Measurements from ENCODE around the gene OSBP2. TPM values are rescaled to one million over a fixed set of nuclear protein-coding genes. Genes with fewer than 3 reads are reported as not detected.

The OSBP2 gene
- total RNA-seq, 4 donors from 2014 or later: 0.35 to 3.5 (median 1.8) TPM

DNA sequence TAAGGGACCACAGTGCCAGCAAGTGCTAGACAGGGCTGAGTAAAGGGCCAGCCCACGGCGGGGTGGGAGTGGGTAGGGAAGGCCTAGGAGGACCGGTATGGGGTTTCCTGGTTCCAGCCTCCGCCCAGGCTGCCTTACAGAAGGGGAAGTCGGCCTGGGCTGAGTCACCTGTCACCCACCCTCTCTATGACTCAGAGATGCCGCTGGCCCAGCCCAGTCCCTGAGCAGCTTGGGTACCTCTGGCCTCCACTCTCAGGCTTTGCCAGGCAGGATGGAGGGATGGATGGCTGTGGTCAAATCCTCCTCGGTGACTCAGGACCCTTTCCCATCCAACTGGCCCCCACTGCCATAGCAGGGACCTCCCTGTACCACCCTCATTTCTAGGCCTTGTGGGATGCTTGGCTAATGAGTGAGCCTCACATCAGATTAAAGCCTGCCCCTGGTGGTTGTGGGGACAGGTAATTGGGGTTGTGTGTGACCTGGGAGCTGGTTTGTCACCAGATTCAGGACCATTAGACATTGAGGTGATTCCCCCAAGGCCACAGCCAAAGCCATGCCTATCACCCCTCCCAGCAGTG is 45.2 kb upstream of the OSBP2 start:
- H3K4me3 ChIP-seq: no peak overlapping the region
- H3K36me3 ChIP-seq: peaks cover 0 to 24% of the 10 kb centered on the region in 2 donors
- WGBS, 2 donors (ENCODE audit: low coverage in 1 of 2): 51% methylated on average over 3 of the region's 7 CpGs; no CpG with 5 or more reads in 1 of the 2 donors
- peak; percentile 82 for ATAC-seq
- H3K4me1 ChIP-seq: peaks cover 0 to 11% (median 0%) of the 10 kb centered on the region in 3 donors
- TF ChIP-seq EP300 (IDR thresholded peaks at IDR 0.05): no peak
- no peak for TF ChIP-seq POLR2AphosphoS5 (IDR thresholded peaks at IDR 0.05)
- no peak for TF ChIP-seq POLR2A (IDR thresholded peaks at IDR 0.05)
- TF ChIP-seq, protein P1, sequence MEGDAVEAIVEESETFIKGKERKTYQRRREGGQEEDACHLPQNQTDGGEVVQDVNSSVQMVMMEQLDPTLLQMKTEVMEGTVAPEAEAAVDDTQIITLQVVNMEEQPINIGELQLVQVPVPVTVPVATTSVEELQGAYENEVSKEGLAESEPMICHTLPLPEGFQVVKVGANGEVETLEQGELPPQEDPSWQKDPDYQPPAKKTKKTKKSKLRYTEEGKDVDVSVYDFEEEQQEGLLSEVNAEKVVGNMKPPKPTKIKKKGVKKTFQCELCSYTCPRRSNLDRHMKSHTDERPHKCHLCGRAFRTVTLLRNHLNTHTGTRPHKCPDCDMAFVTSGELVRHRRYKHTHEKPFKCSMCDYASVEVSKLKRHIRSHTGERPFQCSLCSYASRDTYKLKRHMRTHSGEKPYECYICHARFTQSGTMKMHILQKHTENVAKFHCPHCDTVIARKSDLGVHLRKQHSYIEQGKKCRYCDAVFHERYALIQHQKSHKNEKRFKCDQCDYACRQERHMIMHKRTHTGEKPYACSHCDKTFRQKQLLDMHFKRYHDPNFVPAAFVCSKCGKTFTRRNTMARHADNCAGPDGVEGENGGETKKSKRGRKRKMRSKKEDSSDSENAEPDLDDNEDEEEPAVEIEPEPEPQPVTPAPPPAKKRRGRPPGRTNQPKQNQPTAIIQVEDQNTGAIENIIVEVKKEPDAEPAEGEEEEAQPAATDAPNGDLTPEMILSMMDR (IDR thresholded peaks at IDR 0.05): no peak
- H3K9me3 ChIP-seq: no peaks in the 10 kb centered on the region
- peak overlapping the region in 2 of 4 donors; percentile 47 to 51 for H3K27ac ChIP-seq
- H3K27me3 ChIP-seq: no peaks in the 10 kb centered on the region

DNA sequence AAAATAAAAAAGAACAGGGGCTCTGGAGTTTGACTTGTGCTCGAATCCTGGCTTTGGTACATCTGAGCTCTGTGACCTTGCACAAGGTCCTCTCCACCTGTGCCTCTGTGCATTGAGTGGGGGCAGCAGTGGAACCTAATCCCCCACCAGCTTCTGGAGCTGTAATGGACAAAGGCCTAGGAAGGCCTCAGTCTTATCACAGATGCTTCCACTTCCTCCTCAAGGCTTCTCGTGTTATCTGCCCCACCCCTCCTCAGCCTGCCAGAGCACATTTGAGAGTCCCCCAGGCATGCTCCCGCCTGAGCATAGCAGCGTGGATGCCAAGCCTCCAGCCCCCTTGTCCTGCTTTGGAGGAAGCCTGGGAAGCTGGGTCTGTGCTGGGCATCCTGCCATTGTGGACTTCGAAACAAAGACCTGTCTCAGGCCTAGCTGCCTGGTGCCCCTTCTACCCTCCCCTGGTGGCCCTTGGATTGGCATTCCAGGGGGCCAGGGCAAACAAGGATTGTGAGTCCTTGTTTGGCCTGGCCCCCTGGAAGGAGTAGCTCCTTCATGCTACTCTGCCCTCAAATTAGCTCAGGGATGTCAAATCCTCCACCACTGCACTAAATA is 44.1 kb upstream of the OSBP2 start:
- H3K27me3 ChIP-seq: no peaks in the 10 kb centered on the region
- H3K36me3 ChIP-seq: peaks cover 0 to 27% of the 10 kb centered on the region in 2 donors
- 42 to 59% methylated on average over 2 to 4 of the region's 5 CpGs for WGBS, 2 donors (ENCODE audit: low coverage in 1 of 2)
- no peak for ATAC-seq
- H3K4me1 ChIP-seq: peaks cover 0 to 8% (median 0%) of the 10 kb centered on the region in 3 donors
- no peaks in the 10 kb centered on the region for H3K9me3 ChIP-seq
- TF ChIP-seq EP300 (IDR thresholded peaks at IDR 0.05) (no peak), POLR2AphosphoS5 (IDR thresholded peaks at IDR 0.05) (no peak), POLR2A (IDR thresholded peaks at IDR 0.05) (no peak)
- TF ChIP-seq, protein P1 (IDR thresholded peaks at IDR 0.05): no peak
- H3K4me3 ChIP-seq: no peak overlapping the region
- peak overlapping the region in 1 of 4 donors; percentile 51 for H3K27ac ChIP-seq

DNA sequence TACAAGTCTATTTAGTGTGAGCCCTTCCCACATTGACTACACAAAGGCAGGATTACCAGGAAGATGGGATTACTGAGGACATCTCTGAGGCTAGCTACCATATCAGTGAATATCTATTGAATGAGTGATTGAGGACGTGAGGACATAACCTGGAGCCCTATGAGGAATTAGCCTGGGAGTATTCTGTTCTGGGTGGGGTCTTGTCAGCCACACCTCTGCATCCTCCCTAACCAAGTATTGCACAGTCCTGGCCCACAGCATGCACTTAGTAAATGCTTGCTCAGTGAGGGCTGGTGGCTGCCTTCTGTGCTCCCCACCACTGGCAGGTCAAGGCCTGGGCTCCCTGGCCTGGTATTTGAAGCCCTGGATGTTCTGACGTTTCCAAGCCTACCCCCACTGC is 41.8 kb upstream of the OSBP2 start:
- Histone ChIP-seq H3K4me1 (peaks cover 0 to 8% (median 0%) of the 10 kb centered on the region in 3 donors), H3K4me3 (no peak overlapping the region), H3K9me3 (no peaks in the 10 kb centered on the region), H3K27me3 (no peaks in the 10 kb centered on the region), H3K36me3 (peaks cover 0 to 13% of the 10 kb centered on the region in 2 donors), H3K27ac (no peak overlapping the region)
- 83 to 100% methylated on average over 1 to 2 of the region's 2 CpGs for WGBS, 2 donors (ENCODE audit: low coverage in 1 of 2)
- ATAC-seq: no peak
- no peak for TF ChIP-seq POLR2AphosphoS5 (IDR thresholded peaks at IDR 0.05)

DNA sequence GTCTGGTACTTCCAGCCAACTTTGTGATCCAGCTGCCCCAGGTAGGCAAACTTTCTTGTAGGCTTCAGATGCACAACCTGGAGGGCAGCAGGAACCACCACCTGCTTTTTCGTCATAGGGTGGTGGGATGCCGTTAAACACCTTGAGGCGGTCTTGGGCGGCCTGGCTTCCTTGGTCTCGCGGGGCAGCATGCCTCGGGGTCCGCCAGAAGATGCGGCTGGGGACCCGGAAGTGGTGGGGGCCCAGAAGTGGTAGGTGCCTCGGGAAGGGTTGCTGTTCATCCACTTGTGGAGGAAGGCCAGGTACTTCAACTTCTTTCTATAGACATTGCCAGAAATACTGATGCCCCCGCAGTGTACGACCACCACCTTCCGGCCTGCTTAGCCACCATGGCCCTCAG is 40.3 kb upstream of the OSBP2 start:
- H3K27me3 ChIP-seq: no peaks in the 10 kb centered on the region
- peaks cover 0 to 7% of the 10 kb centered on the region in 2 donors for H3K36me3 ChIP-seq
- peaks cover 0 to 3% (median 0%) of the 10 kb centered on the region in 3 donors for H3K4me1 ChIP-seq
- WGBS, 2 donors (ENCODE audit: low coverage in 1 of 2): 80% methylated on average over 1 of the region's 14 CpGs; no CpG with 5 or more reads in 1 of the 2 donors
- TF ChIP-seq POLR2AphosphoS5 (IDR thresholded peaks at IDR 0.05) (no peak), POLR2A (IDR thresholded peaks at IDR 0.05) (no peak), EP300 (IDR thresholded peaks at IDR 0.05) (no peak)
- TF ChIP-seq, protein P1 (IDR thresholded peaks at IDR 0.05): no peak
- H3K9me3 ChIP-seq: no peaks in the 10 kb centered on the region
- ATAC-seq: no peak
- H3K27ac ChIP-seq: no peak overlapping the region
- no peak overlapping the region for H3K4me3 ChIP-seq

- no peak overlapping the region for H3K27ac ChIP-seq
- no peak overlapping the region for H3K4me3 ChIP-seq
- peaks cover 0 to 9% of the 10 kb centered on the region in 2 donors for H3K36me3 ChIP-seq
- H3K9me3 ChIP-seq: no peaks in the 10 kb centered on the region
- TF ChIP-seq, protein P1 (IDR thresholded peaks at IDR 0.05): no peak
- TF ChIP-seq EP300 (IDR thresholded peaks at IDR 0.05) (no peak), POLR2AphosphoS5 (IDR thresholded peaks at IDR 0.05) (no peak), POLR2A (IDR thresholded peaks at IDR 0.05) (no peak)
- no peak for ATAC-seq
- 80 to 100% methylated on average over 1 to 3 of the region's 3 CpGs for WGBS, 2 donors (ENCODE audit: low coverage in 1 of 2)
- H3K27me3 ChIP-seq: no peaks in the 10 kb centered on the region
- H3K4me1 ChIP-seq: no peaks in the 10 kb centered on the region
These were observed 39.1 kb upstream of the OSBP2 start for GRCh38 chr22:30655532-30655931.
